Right lobe of liver (tissue), 6 donors: ENCODE data around the gene SPEM1. TPM values are rescaled to one million over a fixed set of nuclear protein-coding genes. Genes with fewer than 3 reads are reported as not detected.

Experiments
- ATAC-seq, 4 donors: fragments of 200-7000 bp; cut with Tn5 transposase; one replicate each; pipeline ENCODE4 v1.9.1; 2020; ENCODE audit warnings: mild to moderate bottlenecking in 4 of 4, moderate library complexity in 4 of 4
- DNase-seq, 3 donors: peaks; one replicate each; pipeline ENCODE4 v3.0.0-alpha.2; 2020
- H3K27ac ChIP-seq, 3 donors: fragments of 200-600 bp; one replicate each; pipeline ENCODE4 v1.8.0; 2022
- H3K27me3 ChIP-seq, 2 donors: fragments of 200-600 bp; one replicate each; pipeline ENCODE4 v1.8.0; 2022
- H3K36me3 ChIP-seq, 4 donors: fragments of 200-600 bp; sonication (generic) in 1 of 4; one replicate each; pipeline versions ENCODE4 v1.5.1 to v1.8.0; 2017 to 2022; ENCODE audit warnings: control low read depth in 1 of 4
- H3K4me1 ChIP-seq, 4 donors: fragments of 200-600 bp; sonication (generic) in 1 of 4; one replicate each; pipeline versions ENCODE4 v1.5.1 to v1.8.0; 2017 to 2022; ENCODE audit warnings: control low read depth in 1 of 4
- H3K4me3 ChIP-seq, 3 donors: fragments of 200-600 bp; one replicate each; pipeline ENCODE4 v1.8.0; 2022
- H3K9me3 ChIP-seq, 4 donors: fragments of 200-600 bp; sonication (generic) in 1 of 4; one replicate each; pipeline versions ENCODE4 v1.5.1 to v1.8.0; 2017 to 2022; ENCODE audit warnings: control low read depth in 1 of 4
- POLR2A ChIP-seq: fragments of 450-650 bp; IDR thresholded peaks from one replicate; pipeline ENCODE4 v1.6.1; 2017; ENCODE audit warnings: antibody characterized with exemption, mild to moderate bottlenecking
- WGBS: methylation state at CpG from one replicate; pipeline ENCODE4 v1.1.6; 2018; ENCODE audit warnings: low coverage, low lambda C conversion rate; ENCODE audit not compliant: insufficient coverage; ENCODE audit errors: missing lambda C conversion rate; 5-methylcytosine and 5-hydroxymethylcytosine counted together
- intact Hi-C, 2 donors: fragments of 100-400 bp; cut with DNase I; formaldehyde crosslinking; loops; one replicate each; pipeline versions ENCODE4 v1.11.2 to v1.14.1; 2022
- total RNA-seq, 6 experiments: library from RNA; depleted of rRNA in 2 of 6; stranded (reverse); fragments of >200 nt in 2 of 6; fragmentation: NEBNext Ultra II Directional in 3 of 6; extraction: Animal tissue kit (Norgen Biotek cat#: 25700) in 3 of 6; gene quantifications; one replicate each; pipeline versions ENCODE4 v1.1.0 to v1.2.4, GENCODE V29; 2016 to 2023
- TF ChIP-seq, protein P1 (sequence below), 4 donors: fragments of 200-600 bp in 3 of 4; fragments of 450-650 bp in 1 of 4; IDR thresholded peaks; one replicate each; pipeline versions ENCODE4 v1.5.1 to v1.8.0; 2016 to 2022; ENCODE audit warnings: antibody characterized with exemption in 4 of 4, mild to moderate bottlenecking in 2 of 4
- donor health status: DM: no; HTN: yes; CAD: no.
- donor health status: DM: no; HTN: no; CAD: no.
- donor health status: DM: no; HTN: no; CAD: no.
- donor health status: DM: no; HTN: yes; CAD: no.
- donor health status: DM: no; HTN: yes; CAD: no.

Gene SPEM1
- total RNA-seq, 6 experiments from 2014 or later: not detected

DNA sequence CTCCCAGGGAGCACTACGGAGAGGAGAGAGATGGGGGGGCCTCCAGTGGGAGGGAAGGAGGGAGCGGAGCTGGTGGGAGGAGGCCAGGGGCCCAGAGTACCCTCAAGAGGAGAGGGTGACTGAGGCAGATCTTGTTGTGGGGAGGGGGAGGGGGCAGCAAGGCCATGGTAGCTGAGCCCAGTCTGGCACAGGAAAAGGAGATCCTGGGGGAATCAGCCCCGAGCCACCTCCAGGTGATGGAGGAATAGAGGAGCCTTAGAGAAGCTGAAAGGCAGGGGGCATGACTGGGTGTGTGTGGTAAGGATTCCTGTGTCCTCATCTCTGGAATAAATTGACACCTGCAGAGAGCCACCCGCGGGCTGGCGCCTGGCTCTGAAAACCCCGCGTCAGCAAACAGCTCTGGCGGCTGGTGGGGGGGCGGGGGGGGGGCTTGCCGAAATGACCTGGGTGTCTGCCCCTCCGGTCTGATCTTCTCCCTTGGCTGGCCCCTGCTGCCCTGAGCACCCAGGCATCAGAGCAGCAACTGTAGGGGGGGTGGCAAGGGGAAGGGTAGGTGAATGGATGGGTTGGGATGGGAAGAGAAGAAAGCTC, 13.8 kb upstream of the SPEM1 start:
- H3K27ac ChIP-seq: no peak overlapping the region
- ATAC-seq (no peak), DNase-seq (no peak)
- intact Hi-C loops: no loop called here
- H3K36me3 ChIP-seq: no peaks in the 10 kb centered on the region
- TF ChIP-seq, protein P1, sequence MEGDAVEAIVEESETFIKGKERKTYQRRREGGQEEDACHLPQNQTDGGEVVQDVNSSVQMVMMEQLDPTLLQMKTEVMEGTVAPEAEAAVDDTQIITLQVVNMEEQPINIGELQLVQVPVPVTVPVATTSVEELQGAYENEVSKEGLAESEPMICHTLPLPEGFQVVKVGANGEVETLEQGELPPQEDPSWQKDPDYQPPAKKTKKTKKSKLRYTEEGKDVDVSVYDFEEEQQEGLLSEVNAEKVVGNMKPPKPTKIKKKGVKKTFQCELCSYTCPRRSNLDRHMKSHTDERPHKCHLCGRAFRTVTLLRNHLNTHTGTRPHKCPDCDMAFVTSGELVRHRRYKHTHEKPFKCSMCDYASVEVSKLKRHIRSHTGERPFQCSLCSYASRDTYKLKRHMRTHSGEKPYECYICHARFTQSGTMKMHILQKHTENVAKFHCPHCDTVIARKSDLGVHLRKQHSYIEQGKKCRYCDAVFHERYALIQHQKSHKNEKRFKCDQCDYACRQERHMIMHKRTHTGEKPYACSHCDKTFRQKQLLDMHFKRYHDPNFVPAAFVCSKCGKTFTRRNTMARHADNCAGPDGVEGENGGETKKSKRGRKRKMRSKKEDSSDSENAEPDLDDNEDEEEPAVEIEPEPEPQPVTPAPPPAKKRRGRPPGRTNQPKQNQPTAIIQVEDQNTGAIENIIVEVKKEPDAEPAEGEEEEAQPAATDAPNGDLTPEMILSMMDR (IDR thresholded peaks at IDR 0.05): no peak
- TF ChIP-seq POLR2A: no peak
- H3K9me3 ChIP-seq: no peaks in the 10 kb centered on the region
- H3K4me3 ChIP-seq: no peak overlapping the region
- H3K4me1 ChIP-seq: peaks cover 0 to 10% (median 3%) of the 10 kb centered on the region in 4 donors
- 49% methylated on average over 12 of the region's 12 CpGs for WGBS
- H3K27me3 ChIP-seq: no peaks in the 10 kb centered on the region

DNA sequence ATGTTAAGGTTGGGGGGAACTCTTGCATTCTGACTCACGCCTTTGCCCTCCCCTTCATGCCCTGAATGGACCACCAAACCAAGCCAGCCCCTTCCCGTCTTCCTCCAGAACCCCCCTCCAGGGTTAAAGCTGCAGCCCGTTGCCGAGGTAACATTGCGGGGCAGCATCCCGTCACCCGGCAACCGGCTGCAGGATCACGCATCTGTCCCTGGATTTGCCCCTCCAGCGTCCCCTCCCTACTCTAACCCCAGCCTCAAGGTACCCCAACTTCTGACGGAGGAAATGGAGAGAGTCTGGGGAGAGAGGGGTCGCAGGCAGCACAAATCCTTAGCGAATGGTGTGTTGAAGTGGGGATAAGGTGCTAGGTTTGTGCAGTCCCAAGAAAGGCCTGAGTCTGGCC, 13.0 kb upstream of the SPEM1 start:
- TF ChIP-seq, protein P1 (IDR thresholded peaks at IDR 0.05): no peak
- no peak for TF ChIP-seq POLR2A
- H3K4me1 ChIP-seq: peaks cover 0 to 10% (median 3%) of the 10 kb centered on the region in 4 donors
- H3K27ac ChIP-seq: no peak overlapping the region
- no peaks in the 10 kb centered on the region for H3K27me3 ChIP-seq
- DNase-seq (no peak), ATAC-seq (no peak)
- no peaks in the 10 kb centered on the region for H3K9me3 ChIP-seq
- H3K4me3 ChIP-seq: no peak overlapping the region
- 80% methylated on average over 13 of the region's 13 CpGs for WGBS
- intact Hi-C loops: no loop called here
- H3K36me3 ChIP-seq: no peaks in the 10 kb centered on the region

DNA sequence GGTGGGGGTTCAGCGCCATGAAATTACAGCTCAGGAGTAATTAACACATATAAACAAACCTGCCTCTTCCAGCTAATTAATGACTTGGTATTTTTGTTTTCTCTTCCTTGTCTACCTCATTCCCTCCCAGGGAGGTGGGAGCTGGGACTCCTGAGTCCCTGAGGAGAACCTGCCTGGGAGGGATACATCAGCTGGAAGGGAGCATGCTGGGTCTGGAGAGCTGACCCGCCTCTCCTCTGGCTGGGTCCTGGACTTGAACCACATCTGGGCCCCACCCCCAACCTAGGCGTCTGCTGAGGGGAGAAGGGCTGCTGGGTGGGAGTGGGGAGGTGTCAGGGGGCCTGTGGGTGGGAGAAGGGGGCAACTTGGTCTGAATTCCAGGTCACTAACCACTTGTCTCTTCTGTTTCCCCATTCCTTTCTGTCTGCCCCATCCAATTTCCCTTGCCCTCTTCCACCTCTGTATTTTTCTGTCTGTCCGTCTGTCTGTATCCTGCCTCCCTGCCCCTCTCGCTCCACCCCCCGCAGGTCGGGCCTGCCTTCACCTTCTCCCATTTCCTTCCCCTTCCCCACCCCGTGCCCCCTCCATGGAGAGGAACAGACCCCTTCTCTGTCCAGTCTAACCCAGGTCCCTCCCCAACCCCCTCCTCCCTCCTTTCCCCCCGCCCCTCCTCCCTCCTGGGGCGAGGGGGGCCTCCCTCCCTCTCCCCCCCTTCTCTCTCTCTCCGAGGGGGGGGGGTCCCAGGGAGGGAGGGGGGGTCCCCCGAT, 12.5 kb upstream of the SPEM1 start, which contains the start of gene NLGN2:
NLGN2 (plus strand) TSS at position 361 of the 767 bp plus-strand sequence. CDS start 411 bp downstream, outside the sequence.
- H3K4me1 ChIP-seq: peaks cover 0 to 6% (median 2%) of the 10 kb centered on the region in 4 donors
- H3K27me3 ChIP-seq: no peaks in the 10 kb centered on the region
- WGBS: 53% methylated on average over 8 of the region's 12 CpGs
- intact Hi-C loops: no loop called here
- H3K9me3 ChIP-seq: no peaks in the 10 kb centered on the region
- DNase-seq (no peak), ATAC-seq (no peak)
- no peaks in the 10 kb centered on the region for H3K36me3 ChIP-seq
- H3K4me3 ChIP-seq: no peak within 1 kb of the TSS
- H3K27ac ChIP-seq: no peak within 1 kb of the TSS
- no peak for TF ChIP-seq POLR2A
- TF ChIP-seq, protein P1 (IDR thresholded peaks at IDR 0.05): no peak

DNA sequence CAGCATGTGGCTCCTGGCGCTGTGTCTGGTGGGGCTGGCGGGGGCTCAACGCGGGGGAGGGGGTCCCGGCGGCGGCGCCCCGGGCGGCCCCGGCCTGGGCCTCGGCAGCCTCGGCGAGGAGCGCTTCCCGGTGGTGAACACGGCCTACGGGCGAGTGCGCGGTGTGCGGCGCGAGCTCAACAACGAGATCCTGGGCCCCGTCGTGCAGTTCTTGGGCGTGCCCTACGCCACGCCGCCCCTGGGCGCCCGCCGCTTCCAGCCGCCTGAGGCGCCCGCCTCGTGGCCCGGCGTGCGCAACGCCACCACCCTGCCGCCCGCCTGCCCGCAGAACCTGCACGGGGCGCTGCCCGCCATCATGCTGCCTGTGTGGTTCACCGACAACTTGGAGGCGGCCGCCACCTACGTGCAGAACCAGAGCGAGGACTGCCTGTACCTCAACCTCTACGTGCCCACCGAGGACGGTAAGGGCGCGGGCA, 11.8 kb upstream of the SPEM1 start:
- no peak for DNase-seq
- no peak overlapping the region for H3K4me3 ChIP-seq
- TF ChIP-seq, protein P1 (IDR thresholded peaks at IDR 0.05): no peak
- no peak for TF ChIP-seq POLR2A
- intact Hi-C loops: no loop called here
- H3K27ac ChIP-seq: no peak overlapping the region
- H3K9me3 ChIP-seq: no peaks in the 10 kb centered on the region
- H3K4me1 ChIP-seq: no peaks in the 10 kb centered on the region
- H3K27me3 ChIP-seq: no peaks in the 10 kb centered on the region
- H3K36me3 ChIP-seq: no peaks in the 10 kb centered on the region
- WGBS: 97% methylated on average over 5 of the region's 58 CpGs
- no peak for ATAC-seq
